ENCODE data around the gene CXCL1.
"Not testable (repeated sequence)": the region's sequence is repeated elsewhere in the genome, so short reads cannot be mapped to it uniquely, and the experiment has no call there.

The CXCL1 gene

DNA sequence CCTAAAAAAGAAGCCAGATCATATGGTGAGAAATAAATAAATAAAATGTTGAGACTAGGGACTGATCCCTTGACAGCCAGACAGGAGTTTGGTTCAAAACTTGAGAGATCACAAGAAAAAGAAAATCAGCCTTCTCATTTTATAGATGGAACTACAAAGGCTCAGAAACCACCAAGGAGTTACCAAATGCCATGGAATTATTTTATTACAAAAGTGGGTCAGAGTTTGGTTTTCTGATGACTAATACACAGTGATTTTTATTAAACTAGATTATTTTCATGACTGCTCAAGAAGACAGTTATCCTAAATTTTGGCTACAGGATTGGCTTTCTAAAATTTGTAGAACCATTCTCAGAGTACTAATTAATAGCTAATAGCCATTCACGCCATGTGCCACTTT is 6.2 kb downstream of the CXCL1 start:
- DNase-seq (ENCODE audit: insufficient read length, low spot score), result no peak
- no peak for FAIRE-seq
- no peak for TF ChIP-seq POLR2A (IDR thresholded peaks at IDR 0.05; ENCODE audit: low read depth, low read length)

DNA sequence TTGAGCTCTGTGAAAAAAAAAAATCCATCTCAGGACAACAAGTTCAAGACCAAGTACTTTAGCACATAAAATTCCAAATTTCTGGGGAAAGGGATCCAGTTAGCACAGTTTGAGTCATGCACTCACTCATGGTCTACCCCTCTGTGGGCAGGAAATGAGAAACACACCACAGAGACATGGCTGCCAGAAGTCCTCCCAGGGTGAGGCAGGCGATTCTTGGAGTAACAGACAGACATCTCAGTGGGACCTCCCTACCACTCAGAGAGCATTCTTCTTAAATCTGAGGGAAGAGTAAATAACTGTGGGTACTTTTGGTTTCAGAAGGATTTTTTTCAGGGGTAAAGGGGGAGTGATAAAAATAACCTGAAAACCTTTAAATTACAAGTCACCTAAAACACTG is 14.1 kb downstream of the CXCL1 start:
- no peak for TF ChIP-seq POLR2A (IDR thresholded peaks at IDR 0.05; ENCODE audit: low read depth, low read length)
- FAIRE-seq (peak; percentile 90), DNase-seq (ENCODE audit: insufficient read length, low spot score) (no peak)

DNA sequence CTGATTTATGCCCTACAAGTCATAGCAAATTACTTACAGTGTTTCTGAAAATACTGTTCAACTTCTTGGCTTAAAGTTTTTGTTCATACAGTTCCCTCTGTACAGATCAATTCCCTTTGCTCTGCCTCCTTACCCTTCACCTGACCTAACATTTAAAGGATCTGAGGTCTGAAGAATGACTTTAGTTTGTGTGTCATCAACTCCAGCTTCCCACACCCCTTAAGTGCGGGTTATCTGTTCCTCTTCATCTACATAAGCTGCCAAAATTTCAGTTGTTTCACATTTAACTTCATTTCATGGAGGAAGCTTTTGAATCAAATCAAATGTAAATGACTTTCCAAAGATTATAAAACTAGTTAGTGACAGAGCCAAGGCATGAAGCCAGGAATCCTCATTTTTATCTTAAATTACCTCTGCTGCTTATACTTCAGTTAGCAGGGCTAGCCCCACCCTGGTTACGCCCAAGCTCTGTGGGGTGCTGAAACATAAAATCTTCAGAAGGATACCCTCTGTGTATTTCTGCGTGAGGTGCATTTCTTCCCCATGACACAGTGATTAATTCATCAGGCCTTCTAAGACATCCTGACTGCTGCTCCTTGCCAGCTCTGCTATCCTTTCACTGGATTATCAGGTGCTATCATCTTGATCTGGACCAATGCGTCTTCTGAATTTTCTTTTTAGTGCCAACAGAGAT is 16.5 kb downstream of the CXCL1 start:
- DNase-seq (ENCODE audit: insufficient read length, low spot score) (no peak), FAIRE-seq (peak; percentile 66)
- TF ChIP-seq POLR2A (IDR thresholded peaks at IDR 0.05; ENCODE audit: low read depth, low read length), result no peak

- FAIRE-seq (no peak), DNase-seq (ENCODE audit: insufficient read length, low spot score) (no peak)
- TF ChIP-seq POLR2A (IDR thresholded peaks at IDR 0.05; ENCODE audit: low read depth, low read length), result no peak
Observed at GRCh38 chr4:73891326-73891725, 22.1 kb downstream of the CXCL1 start.

DNA sequence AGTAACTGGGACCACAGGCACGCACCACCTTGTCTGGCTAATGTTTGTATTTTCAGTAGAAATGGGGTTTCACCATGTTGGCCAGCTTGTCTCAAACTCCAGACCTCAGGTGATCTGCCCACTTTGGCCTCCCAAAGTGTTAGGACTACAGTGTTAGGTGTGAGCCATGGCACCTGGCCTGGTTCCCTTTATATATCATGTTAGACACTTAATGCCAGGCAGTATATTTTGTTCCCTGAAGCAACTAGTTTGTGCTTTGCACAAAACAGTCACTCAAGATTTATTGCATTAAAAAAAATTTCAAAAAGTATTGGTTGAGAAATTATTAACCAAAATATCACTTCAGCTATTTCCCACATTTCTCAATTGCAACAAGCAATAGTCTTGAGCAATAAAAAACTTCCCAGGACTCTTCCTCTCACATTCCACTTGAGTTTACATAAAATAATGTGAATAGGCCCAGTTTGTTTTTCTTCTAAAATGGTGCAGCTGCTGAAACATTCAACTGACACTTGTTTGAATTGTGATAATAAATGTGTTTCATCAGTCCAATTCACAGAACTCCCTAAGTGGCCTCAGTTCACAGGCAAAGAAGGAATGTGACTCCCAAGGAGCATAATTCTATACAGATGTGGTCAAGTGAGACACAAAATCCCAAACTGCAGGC is 22.7 kb downstream of the CXCL1 start:
- DNase-seq (ENCODE audit: insufficient read length, low spot score), result no peak
- TF ChIP-seq POLR2A (IDR thresholded peaks at IDR 0.05; ENCODE audit: low read depth, low read length), result no peak
- no peak for FAIRE-seq

- no peak for DNase-seq (ENCODE audit: insufficient read length, low spot score)
- TF ChIP-seq POLR2A (IDR thresholded peaks at IDR 0.05; ENCODE audit: low read depth, low read length), result no peak
- no peak for FAIRE-seq
Observed at GRCh38 chr4:73892966-73893365, 23.8 kb downstream of the CXCL1 start.

DNA sequence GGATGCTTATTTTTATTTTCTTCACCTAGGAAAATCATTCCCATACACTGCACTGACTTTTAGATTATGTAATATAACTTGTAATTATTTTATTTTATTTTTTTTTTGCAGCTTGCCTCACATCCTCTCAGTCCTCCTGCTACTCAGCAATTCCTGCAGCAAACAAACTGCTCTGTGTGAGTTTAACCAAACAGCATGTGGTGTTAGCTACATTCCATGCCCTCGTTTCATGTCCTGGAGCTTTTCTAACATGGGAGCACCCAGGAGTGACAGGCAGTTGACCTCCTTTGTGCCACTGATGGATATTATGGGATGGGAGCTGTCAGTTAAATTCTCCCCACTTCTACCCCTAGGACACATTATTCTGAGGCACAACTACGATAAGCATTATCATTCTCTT is 24.8 kb downstream of the CXCL1 start:
- DNase-seq (ENCODE audit: insufficient read length, low spot score) (no peak), FAIRE-seq (no peak)
- TF ChIP-seq POLR2A (IDR thresholded peaks at IDR 0.05; ENCODE audit: low read depth, low read length), result no peak

- TF ChIP-seq POLR2A (IDR thresholded peaks at IDR 0.05; ENCODE audit: low read depth, low read length), result no peak
- DNase-seq (ENCODE audit: insufficient read length, low spot score) (no peak), FAIRE-seq (no peak)
Observed at GRCh38 chr4:73895201-73896175, 26.3 kb downstream of the CXCL1 start.

- FAIRE-seq, result no peak
- TF ChIP-seq POLR2A (IDR thresholded peaks at IDR 0.05; ENCODE audit: low read depth, low read length), result no peak
- no peak for DNase-seq (ENCODE audit: insufficient read length, low spot score)
Observed at GRCh38 chr4:73896416-73896815, 27.2 kb downstream of the CXCL1 start.

DNA sequence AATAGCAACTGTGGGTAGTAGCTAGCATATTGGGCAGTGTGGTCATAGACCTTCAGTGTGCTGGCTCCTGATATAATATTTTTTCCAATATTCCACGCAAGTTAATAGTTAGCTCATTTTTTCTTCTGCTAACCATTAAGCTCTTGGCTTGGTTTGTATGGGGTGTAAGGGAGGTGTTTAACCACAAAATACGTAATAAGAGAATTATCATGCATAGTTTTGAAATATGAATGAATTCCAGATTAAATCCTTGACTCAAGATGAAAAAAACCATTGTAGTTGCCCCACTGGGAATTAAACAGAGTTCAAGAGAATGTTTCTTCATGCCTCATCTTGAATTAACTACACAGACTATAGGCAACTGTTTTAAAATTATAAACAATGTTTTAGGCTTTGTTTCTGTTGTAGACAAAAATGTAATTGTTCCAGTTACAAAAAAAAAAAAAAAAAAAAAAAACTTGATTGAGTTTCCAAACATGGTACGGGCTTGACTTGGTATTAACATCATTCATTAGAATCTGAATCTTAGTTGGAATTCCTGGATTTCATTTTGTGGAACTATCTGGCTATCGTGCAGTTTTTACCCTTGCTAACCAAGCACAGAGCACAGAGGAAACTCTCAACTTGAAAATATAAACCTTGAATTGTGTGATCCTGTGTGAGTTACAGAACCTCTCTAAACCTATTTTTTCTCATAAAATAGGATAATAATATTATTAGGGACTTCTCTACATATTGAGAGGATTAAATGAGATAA is 28.4 kb downstream of the CXCL1 start:
- no peak for FAIRE-seq
- no peak for TF ChIP-seq POLR2A (IDR thresholded peaks at IDR 0.05; ENCODE audit: low read depth, low read length)
- DNase-seq (ENCODE audit: insufficient read length, low spot score), result no peak

DNA sequence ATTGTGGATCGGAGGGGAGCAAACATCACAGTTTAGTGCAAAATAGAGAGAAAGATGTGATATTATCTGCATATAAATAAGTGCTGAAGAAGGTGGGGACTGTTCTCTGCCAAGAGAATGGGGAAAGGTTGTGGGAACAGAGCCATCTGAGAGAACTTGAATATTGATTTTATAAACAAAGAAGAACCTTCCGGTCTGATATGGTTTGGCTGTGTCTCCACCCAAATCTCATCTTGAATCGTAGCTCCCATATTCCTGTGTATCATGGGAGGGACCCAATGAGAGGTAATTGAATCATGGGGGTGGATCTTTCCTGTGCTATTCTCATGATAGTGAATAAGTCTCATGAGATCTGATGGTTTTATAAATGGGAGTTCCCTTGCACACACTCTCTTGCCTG is 30.1 kb downstream of the CXCL1 start:
- not testable (repeated sequence) for DNase-seq (ENCODE audit: insufficient read length, low spot score); FAIRE-seq

DNA sequence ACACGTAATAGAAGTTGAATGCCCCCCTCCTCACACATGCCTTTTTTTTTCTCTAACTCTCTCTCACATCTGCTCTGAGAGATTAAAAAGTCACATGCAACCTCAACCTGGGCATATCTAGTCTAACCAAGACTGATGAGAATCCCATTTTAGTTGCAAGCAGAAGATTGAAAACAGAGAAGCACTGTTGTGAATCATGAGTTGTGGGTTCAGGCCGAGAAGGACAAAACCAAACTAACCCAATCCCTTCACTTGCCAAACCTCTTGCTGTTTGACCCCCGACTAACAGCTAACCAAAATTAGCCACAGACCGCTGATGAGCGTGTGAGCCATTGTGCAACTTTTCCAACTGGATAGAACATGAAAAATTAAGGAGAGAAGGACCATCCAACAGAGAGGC is 31.8 kb downstream of the CXCL1 start:
- DNase-seq (ENCODE audit: insufficient read length, low spot score) (no peak), FAIRE-seq (no peak)
- no peak for TF ChIP-seq POLR2A (IDR thresholded peaks at IDR 0.05; ENCODE audit: low read depth, low read length)

DNA sequence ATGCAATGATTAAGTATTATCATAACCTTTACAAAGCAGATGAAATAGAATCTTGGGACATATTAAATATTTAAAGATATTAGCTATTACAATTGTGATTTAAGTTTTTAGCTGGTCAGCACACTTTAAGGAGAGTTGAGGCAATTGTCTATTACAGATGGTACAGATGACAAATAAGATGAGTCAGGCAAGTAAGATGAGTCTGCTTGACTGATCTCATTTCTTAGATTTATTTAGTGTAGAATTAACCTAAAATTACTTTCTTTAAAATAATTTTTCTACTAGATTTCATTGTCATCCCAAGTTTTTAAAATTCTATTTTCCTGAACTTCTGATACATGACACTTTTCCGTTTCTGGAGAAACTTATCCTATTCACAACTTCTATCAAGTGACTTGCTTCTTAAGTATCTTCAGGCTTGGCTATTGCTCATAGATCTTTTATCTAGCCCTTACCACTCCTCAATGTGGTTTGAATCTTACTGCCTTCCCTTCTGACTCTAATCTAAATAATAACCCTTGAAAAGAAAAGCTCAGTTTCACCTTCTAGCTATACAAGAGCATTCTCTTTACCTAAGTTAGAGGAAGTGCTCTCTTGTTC is 32.9 kb downstream of the CXCL1 start:
- TF ChIP-seq POLR2A (IDR thresholded peaks at IDR 0.05; ENCODE audit: low read depth, low read length), result no peak
- DNase-seq (ENCODE audit: insufficient read length, low spot score) (no peak), FAIRE-seq (no peak)

Data from H54 (cell line).